Stimulated activated naive CD8-positive, alpha-beta T cell treated with anti-CD3 and anti-CD28 coated beads, Interleukin-15, amount 100 ng/mL, for 72 hours (primary cell): ENCODE results near the gene LONRF3.
A peak's percentile ranks its signal among the peaks of the same experiment; 100 is the strongest.

Experiments used
- ATAC-seq: fragments of 150-1000 bp; cut with Tn5 transposase; 2 replicates; pipeline ENCODE4 v1.10.0; 2021; ENCODE audit warnings: mild to moderate bottlenecking, moderate library complexity
- DNase-seq, 2 donors: peaks; one replicate each; pipeline ENCODE4 v3.0.0; 2021 to 2022
- H3K27ac Mint-ChIP-seq, 2 donors: one replicate each; pipeline ENCODE4 v1.8.0; 2022; ENCODE audit warnings: mild to moderate bottlenecking in 2 of 2, mixed read lengths in 2 of 2, moderate library complexity in 2 of 2
- H3K27me3 Mint-ChIP-seq: one replicate; pipeline ENCODE4 v1.8.0; 2022; ENCODE audit warnings: mixed read lengths
- H3K4me1 Mint-ChIP-seq: one replicate; pipeline ENCODE4 v1.8.0; 2022; ENCODE audit warnings: mild to moderate bottlenecking, mixed read lengths
- H3K4me3 Mint-ChIP-seq, 2 donors: one replicate each; pipeline ENCODE4 v1.8.0; 2022; ENCODE audit warnings: mild to moderate bottlenecking in 2 of 2, mixed read lengths in 2 of 2, moderate library complexity in 1 of 2
- H3K9me3 Mint-ChIP-seq, 2 donors: one replicate each; pipeline ENCODE4 v1.8.0; 2022; ENCODE audit warnings: mixed read lengths in 2 of 2

LONRF3 gene

GRCh38 chrX:118974088-118974907 lies at the start of gene LONRF3:
Gene LONRF3 (plus strand): TSS chrX:118974618. CDS start chrX:118974781, 163 bp downstream.
- H3K4me1 Mint-ChIP-seq, result peaks cover 18% of the 10 kb centered on the region
- ATAC-seq, result peak; percentile 67
- H3K9me3 Mint-ChIP-seq, result no peaks in the 10 kb centered on the region
- peak; percentile 48 to 66 for DNase-seq
- peak within 1 kb of the TSS; percentile 90 to 97 for H3K27ac Mint-ChIP-seq
- H3K27me3 Mint-ChIP-seq, result peaks cover 19% of the 10 kb centered on the region
- peak within 1 kb of the TSS; percentile 87 to 88 for H3K4me3 Mint-ChIP-seq

- Mint-ChIP-seq H3K4me1 (no peaks in the 10 kb centered on the region), H3K27ac (no peak overlapping the region), H3K27me3 (no peaks in the 10 kb centered on the region), H3K4me3 (no peak overlapping the region), H3K9me3 (no peaks in the 10 kb centered on the region)
- ATAC-seq (no peak), DNase-seq (no peak)
These were observed 46.3 kb upstream of the LONRF3 start for GRCh38 chrX:118928151-118928550.

- Mint-ChIP-seq H3K4me1 (no peaks in the 10 kb centered on the region), H3K27me3 (peaks cover 7% of the 10 kb centered on the region), H3K27ac (no peak overlapping the region), H3K9me3 (peaks cover 0 to 4% of the 10 kb centered on the region in 2 donors), H3K4me3 (no peak overlapping the region)
- ATAC-seq (no peak), DNase-seq (no peak)
These were observed 39.1 kb upstream of the LONRF3 start for GRCh38 chrX:118935352-118935751.

GRCh38 chrX:118941147-118941546 lies 33.3 kb upstream of the LONRF3 start:
- no peaks in the 10 kb centered on the region for H3K9me3 Mint-ChIP-seq
- DNase-seq (no peak), ATAC-seq (no peak)
- H3K4me3 Mint-ChIP-seq, result no peak overlapping the region
- H3K27me3 Mint-ChIP-seq, result no peaks in the 10 kb centered on the region
- H3K4me1 Mint-ChIP-seq, result no peaks in the 10 kb centered on the region
- no peak overlapping the region for H3K27ac Mint-ChIP-seq

- H3K27me3 Mint-ChIP-seq, result no peaks in the 10 kb centered on the region
- DNase-seq, result no peak
- H3K27ac Mint-ChIP-seq, result no peak overlapping the region
- no peaks in the 10 kb centered on the region for H3K9me3 Mint-ChIP-seq
- ATAC-seq, result no peak
- no peak overlapping the region for H3K4me3 Mint-ChIP-seq
- H3K4me1 Mint-ChIP-seq, result no peaks in the 10 kb centered on the region
These were observed 31.3 kb upstream of the LONRF3 start for GRCh38 chrX:118943102-118943501.

GRCh38 chrX:118945921-118946320 lies 28.5 kb upstream of the LONRF3 start:
- DNase-seq, result no peak
- Mint-ChIP-seq H3K9me3 (no peaks in the 10 kb centered on the region), H3K27me3 (no peaks in the 10 kb centered on the region), H3K4me1 (no peaks in the 10 kb centered on the region), H3K4me3 (no peak overlapping the region), H3K27ac (no peak overlapping the region)
- no peak for ATAC-seq

- no peaks in the 10 kb centered on the region for H3K27me3 Mint-ChIP-seq
- H3K9me3 Mint-ChIP-seq, result no peaks in the 10 kb centered on the region
- no peaks in the 10 kb centered on the region for H3K4me1 Mint-ChIP-seq
- no peak overlapping the region for H3K4me3 Mint-ChIP-seq
- H3K27ac Mint-ChIP-seq, result peak overlapping the region in 1 of 2 donors; percentile 27
- no peak for DNase-seq
- ATAC-seq, result no peak
These were observed 26.1 kb upstream of the LONRF3 start for GRCh38 chrX:118948270-118948669.

GRCh38 chrX:118961866-118962560 lies 12.4 kb upstream of the LONRF3 start:
- peaks cover 7% of the 10 kb centered on the region for H3K27me3 Mint-ChIP-seq
- no peaks in the 10 kb centered on the region for H3K4me1 Mint-ChIP-seq
- H3K4me3 Mint-ChIP-seq, result no peak overlapping the region
- DNase-seq, result no peak
- H3K9me3 Mint-ChIP-seq, result no peaks in the 10 kb centered on the region
- ATAC-seq, result no peak
- H3K27ac Mint-ChIP-seq, result no peak overlapping the region

- H3K27me3 Mint-ChIP-seq, result peaks cover 7% of the 10 kb centered on the region
- H3K27ac Mint-ChIP-seq, result no peak overlapping the region
- no peak for DNase-seq
- no peak overlapping the region for H3K4me3 Mint-ChIP-seq
- no peaks in the 10 kb centered on the region for H3K4me1 Mint-ChIP-seq
- H3K9me3 Mint-ChIP-seq, result no peaks in the 10 kb centered on the region
- ATAC-seq, result peak; percentile 57
These were observed 11.3 kb upstream of the LONRF3 start for GRCh38 chrX:118963159-118963558.

GRCh38 chrX:118964252-118964651 lies 10.2 kb upstream of the LONRF3 start:
- Mint-ChIP-seq H3K9me3 (no peaks in the 10 kb centered on the region), H3K4me3 (no peak overlapping the region), H3K27ac (no peak overlapping the region), H3K27me3 (peaks cover 7% of the 10 kb centered on the region), H3K4me1 (no peaks in the 10 kb centered on the region)
- ATAC-seq (no peak), DNase-seq (no peak)

GRCh38 chrX:118965395-118965794 lies 9.0 kb upstream of the LONRF3 start:
- Mint-ChIP-seq H3K9me3 (no peaks in the 10 kb centered on the region), H3K4me1 (no peaks in the 10 kb centered on the region), H3K27ac (no peak overlapping the region), H3K27me3 (peaks cover 7% of the 10 kb centered on the region), H3K4me3 (no peak overlapping the region)
- DNase-seq (no peak), ATAC-seq (no peak)

- DNase-seq (no peak), ATAC-seq (no peak)
- Mint-ChIP-seq H3K4me3 (no peak overlapping the region), H3K4me1 (no peaks in the 10 kb centered on the region), H3K27ac (no peak overlapping the region), H3K27me3 (peaks cover 14% of the 10 kb centered on the region), H3K9me3 (no peaks in the 10 kb centered on the region)
These were observed 6.4 kb upstream of the LONRF3 start for GRCh38 chrX:118968031-118968430.

GRCh38 chrX:118971552-118971951 lies 2.9 kb upstream of the LONRF3 start:
- H3K27ac Mint-ChIP-seq, result no peak overlapping the region
- no peak for DNase-seq
- no peak for ATAC-seq
- no peaks in the 10 kb centered on the region for H3K9me3 Mint-ChIP-seq
- peaks cover 19% of the 10 kb centered on the region for H3K27me3 Mint-ChIP-seq
- no peak overlapping the region for H3K4me3 Mint-ChIP-seq
- H3K4me1 Mint-ChIP-seq, result peaks cover 9% of the 10 kb centered on the region

GRCh38 chrX:118973389-118974087 lies 880 bp upstream of the LONRF3 start:
- Mint-ChIP-seq H3K9me3 (no peaks in the 10 kb centered on the region), H3K27me3 (peaks cover 19% of the 10 kb centered on the region), H3K4me3 (peak overlapping the region; percentile 87 to 88), H3K27ac (peak overlapping the region in 1 of 2 donors; percentile 12), H3K4me1 (peaks cover 18% of the 10 kb centered on the region)
- DNase-seq (peak in 1 of 2 donors; percentile 9), ATAC-seq (no peak)

GRCh38 chrX:118974908-118975671 lies 672 bp downstream of the LONRF3 start:
- H3K27me3 Mint-ChIP-seq, result peaks cover 19% of the 10 kb centered on the region
- DNase-seq, result peak; percentile 49 to 56

More at GRCh38 chrX:118974908-118975671, 672 bp downstream of the LONRF3 start:
- Mint-ChIP-seq H3K4me3 (peak overlapping the region; percentile 87 to 88), H3K4me1 (peaks cover 18% of the 10 kb centered on the region), H3K9me3 (no peaks in the 10 kb centered on the region), H3K27ac (peak overlapping the region; percentile 90 to 97)
- peak; percentile 69 for ATAC-seq
